ENCODE data around the gene TCF19. TPM values are rescaled to one million over a fixed set of nuclear protein-coding genes. Genes with fewer than 3 reads are reported as not detected.
A peak's percentile ranks its signal among the peaks of the same experiment; 100 is the strongest.
"Not testable (repeated sequence)": the region's sequence is repeated elsewhere in the genome, so short reads cannot be mapped to it uniquely, and the experiment has no call there.

TCF19 gene
- total RNA-seq, 4 donors from 2014 or later = 2.3 to 6.7 (median 5.8) TPM

- no peak for DNase-seq (ENCODE audit: extremely low spot score)
- H3K4me1 ChIP-seq = peaks cover 0 to 19% (median 6%) of the 10 kb centered on the region in 4 donors
- H3K9me3 ChIP-seq = no peaks in the 10 kb centered on the region
- H3K27me3 ChIP-seq = no peaks in the 10 kb centered on the region
- H3K4me3 ChIP-seq = peak overlapping the region; percentile 26 to 52 (median 48)
- no peaks in the 10 kb centered on the region for H3K36me3 ChIP-seq
- H3K27ac ChIP-seq (replicated peaks in 1 of 4) = peak overlapping the region in 2 of 4 donors; percentile 46 to 58
- 82% methylated on average over 16 of the region's 26 CpGs for WGBS
- intact Hi-C loops (cut with DNase I) = no loop called here
- no peak for TF ChIP-seq EP300 (IDR thresholded peaks at IDR 0.05)
- TF ChIP-seq POLR2AphosphoS5 (IDR thresholded peaks at IDR 0.05) = peak in 1 of 2 donors; percentile 15
- no peak for TF ChIP-seq POLR2A (IDR thresholded peaks at IDR 0.05; ENCODE audit: low read depth)
Measured at GRCh38 chr6:31180500-31180899, 22.1 kb downstream of the TCF19 start.

- H3K27ac ChIP-seq (replicated peaks in 1 of 4); H3K9me3 ChIP-seq; DNase-seq (ENCODE audit: extremely low spot score); H3K27me3 ChIP-seq; H3K4me3 ChIP-seq; H3K36me3 ChIP-seq; intact Hi-C loops (cut with DNase I): not testable (repeated sequence)
- peaks cover 0 to 19% (median 6%) of the 10 kb centered on the region in 4 donors for H3K4me1 ChIP-seq
- 58% methylated on average over 2 of the region's 2 CpGs for WGBS
Measured at GRCh38 chr6:31183287-31183686, 24.9 kb downstream of the TCF19 start.

GRCh38 chr6:31183859-31184258 is 25.5 kb downstream of the TCF19 start:
- peaks cover 0 to 18% (median 4%) of the 10 kb centered on the region in 4 donors for H3K4me1 ChIP-seq
- intact Hi-C loops (cut with DNase I); H3K9me3 ChIP-seq; H3K4me3 ChIP-seq; H3K27me3 ChIP-seq; DNase-seq (ENCODE audit: extremely low spot score); H3K36me3 ChIP-seq; H3K27ac ChIP-seq (replicated peaks in 1 of 4): not testable (repeated sequence)
- 77% methylated on average over 6 of the region's 6 CpGs for WGBS

- intact Hi-C loops (cut with DNase I); H3K27me3 ChIP-seq; H3K4me1 ChIP-seq; H3K9me3 ChIP-seq; H3K36me3 ChIP-seq; DNase-seq (ENCODE audit: extremely low spot score): not testable (repeated sequence)
- 92% methylated on average over 4 of the region's 4 CpGs for WGBS
- Histone ChIP-seq H3K4me3 (peak overlapping the region; percentile 10 to 37 (median 22)), H3K27ac (replicated peaks in 1 of 4) (peak overlapping the region; percentile 41 to 70 (median 54))
Measured at GRCh38 chr6:31185695-31186051, 27.3 kb downstream of the TCF19 start.

GRCh38 chr6:31186052-31186734 is 27.8 kb downstream of the TCF19 start:
- peak overlapping the region; percentile 10 to 37 (median 22) for H3K4me3 ChIP-seq

GRCh38 chr6:31187780-31188194 is 29.4 kb downstream of the TCF19 start:
- no peak overlapping the region for H3K27ac ChIP-seq (replicated peaks in 1 of 4)
- H3K9me3 ChIP-seq = no peaks in the 10 kb centered on the region
- intact Hi-C loops (cut with DNase I) = no loop called here
- WGBS = 69% methylated on average over 5 of the region's 5 CpGs
- no peak for TF ChIP-seq CTCF (IDR thresholded peaks at IDR 0.05)
- no peaks in the 10 kb centered on the region for H3K27me3 ChIP-seq
- no peak for DNase-seq (ENCODE audit: extremely low spot score)
- no peaks in the 10 kb centered on the region for H3K4me1 ChIP-seq
- H3K4me3 ChIP-seq = no peak overlapping the region
- H3K36me3 ChIP-seq = no peaks in the 10 kb centered on the region

More at GRCh38 chr6:31186052-31186734, 27.8 kb downstream of the TCF19 start:
- Histone ChIP-seq H3K4me1 (no peaks in the 10 kb centered on the region), H3K9me3 (no peaks in the 10 kb centered on the region), H3K27me3 (no peaks in the 10 kb centered on the region), H3K27ac (replicated peaks in 1 of 4) (peak overlapping the region; percentile 41 to 70 (median 54)), H3K36me3 (no peaks in the 10 kb centered on the region)
- intact Hi-C loops (cut with DNase I) = no loop called here
- 85% methylated on average over 24 of the region's 24 CpGs for WGBS
- TF ChIP-seq POLR2AphosphoS5 (IDR thresholded peaks at IDR 0.05) (peak; percentile 23 to 44), POLR2A (IDR thresholded peaks at IDR 0.05; ENCODE audit: low read depth) (no peak)
- DNase-seq (ENCODE audit: extremely low spot score) = no peak

GRCh38 chr6:31189223-31189622 is 30.8 kb downstream of the TCF19 start:
- H3K27me3 ChIP-seq; DNase-seq (ENCODE audit: extremely low spot score); intact Hi-C loops (cut with DNase I); H3K4me1 ChIP-seq; H3K9me3 ChIP-seq; H3K4me3 ChIP-seq; H3K36me3 ChIP-seq; H3K27ac ChIP-seq (replicated peaks in 1 of 4): not testable (repeated sequence)
- WGBS = 86% methylated on average over 3 of the region's 3 CpGs

- TF ChIP-seq EP300 (IDR thresholded peaks at IDR 0.05) = no peak
- TF ChIP-seq CTCF (IDR thresholded peaks at IDR 0.05) = no peak
- TF ChIP-seq POLR2A (IDR thresholded peaks at IDR 0.05; ENCODE audit: low read depth) = no peak
- TF ChIP-seq POLR2AphosphoS5 (IDR thresholded peaks at IDR 0.05) = no peak
- Histone ChIP-seq H3K4me1 (peaks cover 0 to 16% (median 8%) of the 10 kb centered on the region in 4 donors), H3K27ac (replicated peaks in 1 of 4) (no peak overlapping the region), H3K36me3 (peaks cover 0 to 4% (median 0%) of the 10 kb centered on the region in 4 donors), H3K4me3 (no peak overlapping the region), H3K9me3 (no peaks in the 10 kb centered on the region), H3K27me3 (no peaks in the 10 kb centered on the region)
- 84% methylated on average over 4 of the region's 4 CpGs for WGBS
- DNase-seq (ENCODE audit: extremely low spot score) = no peak
- intact Hi-C loops (cut with DNase I) = no loop called here
Measured at GRCh38 chr6:31190488-31190887, 32.1 kb downstream of the TCF19 start.

Measured in esophagus muscularis mucosa (tissue), 4 donors.